HG03575 (cell line): Measurements from ENCODE around the gene CFAP221.
"Not testable (repeated sequence)": the region's sequence is repeated elsewhere in the genome, so short reads cannot be mapped to it uniquely, and the experiment has no call there.

ENCODE experiments used
- ATAC-seq: cut with Tn5 transposase; IDR thresholded peaks from one replicate; pipeline ENCODE4 v1.9.1; 2021; ENCODE audit not compliant: unreplicated experiment, insufficient number of reproducible peaks, low FRiP score; ENCODE audit errors: extremely low read depth

The CFAP221 gene

GRCh38 chr2:119579424-119580295 lies 35.4 kb downstream of the CFAP221 start:
- ATAC-seq = no peak

DNA sequence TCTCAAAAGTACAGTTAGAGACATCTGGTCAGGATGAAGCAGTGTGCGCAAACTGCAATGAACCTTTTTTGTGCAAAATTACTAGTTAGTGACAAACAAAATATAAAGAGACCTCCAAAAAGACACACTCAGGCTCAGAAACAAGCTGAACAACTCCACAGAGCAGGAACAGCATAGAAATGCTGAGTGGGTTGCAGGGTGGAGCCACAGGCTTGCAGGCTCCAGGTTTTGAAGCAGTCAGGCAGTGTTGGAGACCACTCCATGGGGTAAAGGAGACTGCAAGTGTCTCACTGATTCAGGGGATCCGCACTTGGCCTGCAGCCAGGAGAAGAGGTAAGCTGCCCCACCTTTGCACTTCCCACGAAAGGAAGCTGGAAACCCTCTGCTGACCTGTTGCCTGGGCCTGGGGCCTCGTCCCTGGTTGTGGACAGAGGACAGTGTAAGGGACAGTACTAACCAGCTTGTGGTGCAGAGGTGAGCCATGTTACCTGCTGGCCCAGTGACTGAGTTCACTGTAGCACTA lies 36.4 kb downstream of the CFAP221 start:
- ATAC-seq = no peak

GRCh38 chr2:119583291-119583690 lies 39.0 kb downstream of the CFAP221 start:
- no peak for ATAC-seq

- ATAC-seq = no peak
These were observed 40.2 kb downstream of the CFAP221 start for GRCh38 chr2:119584469-119584868.

- no peak for ATAC-seq
These were observed 41.8 kb downstream of the CFAP221 start for GRCh38 chr2:119586085-119586484.

DNA sequence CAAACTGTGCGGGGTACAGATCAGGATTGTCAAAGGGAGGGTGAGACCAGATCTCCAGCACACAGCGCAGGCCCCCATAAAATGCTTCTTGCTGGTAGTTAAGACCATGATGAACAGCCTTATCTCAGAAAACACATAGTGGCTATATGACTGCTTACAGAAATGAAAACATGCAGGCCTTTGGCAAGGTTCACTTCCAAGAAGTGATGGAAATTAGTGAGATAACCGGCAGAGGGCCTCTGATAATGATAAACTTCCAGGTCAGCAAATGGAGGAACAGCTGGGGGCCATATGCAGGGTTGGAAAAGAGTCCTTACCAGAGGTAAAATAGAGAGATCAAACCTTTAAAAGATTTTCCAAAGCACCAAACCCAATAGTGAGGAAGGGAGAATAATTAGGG lies 46.6 kb downstream of the CFAP221 start:
- no peak for ATAC-seq

DNA sequence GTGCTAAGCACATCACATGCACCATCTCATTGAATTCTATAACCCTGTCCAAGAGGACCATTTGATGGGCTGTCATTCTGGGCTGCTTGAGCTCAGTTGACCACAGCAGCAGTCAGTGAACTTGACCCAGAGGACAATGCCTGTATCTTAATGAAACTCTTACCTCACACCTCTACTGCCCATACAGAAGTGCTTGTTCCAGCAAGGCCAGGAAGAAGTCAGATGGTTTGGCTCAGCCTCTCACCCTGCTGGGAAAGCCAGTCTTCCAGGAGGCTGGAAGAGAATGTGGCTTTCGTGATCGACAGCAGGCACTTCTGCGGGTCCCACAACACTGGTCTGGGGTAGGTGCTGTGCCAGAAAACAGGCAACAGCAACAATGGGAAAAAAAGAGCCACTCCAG lies 47.3 kb downstream of the CFAP221 start:
- no peak for ATAC-seq

GRCh38 chr2:119592436-119592835 lies 48.2 kb downstream of the CFAP221 start:
- no peak for ATAC-seq

GRCh38 chr2:119596638-119597037 lies 52.4 kb downstream of the CFAP221 start:
- no peak for ATAC-seq

DNA sequence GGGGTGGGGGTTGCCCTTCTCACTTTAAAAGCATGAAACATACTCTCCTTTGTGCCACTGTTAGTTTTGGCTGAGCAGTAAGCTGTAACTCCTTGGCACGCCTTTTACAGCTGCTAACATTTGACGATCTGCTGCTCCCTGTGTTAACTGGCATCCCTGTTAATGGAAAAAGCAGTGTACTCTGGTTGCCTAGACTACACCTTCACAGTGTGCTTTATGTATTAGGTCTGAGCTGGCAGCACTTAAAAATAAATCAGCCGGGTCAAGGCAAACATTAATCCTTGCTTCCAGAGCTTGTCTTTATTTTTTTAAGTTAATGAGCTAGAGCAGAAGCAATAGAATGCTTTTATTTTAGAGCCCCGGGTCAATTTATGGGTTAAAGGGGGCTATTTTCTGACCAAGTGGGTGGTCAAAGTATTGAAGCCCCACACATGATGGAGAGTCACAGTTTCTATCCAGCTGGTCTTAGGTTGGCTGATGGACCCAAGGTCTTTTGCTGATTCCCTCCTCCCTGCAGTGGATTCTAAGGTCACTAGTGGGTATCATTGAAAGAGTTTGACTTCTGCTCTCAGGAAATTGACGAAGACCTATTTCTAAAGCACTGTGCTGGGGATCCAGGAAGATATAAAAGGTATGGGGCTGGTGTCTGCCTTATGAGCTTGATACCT lies 54.5 kb downstream of the CFAP221 start:
- ATAC-seq = no peak

GRCh38 chr2:119599384-119599783 lies 55.1 kb downstream of the CFAP221 start:
- no peak for ATAC-seq

DNA sequence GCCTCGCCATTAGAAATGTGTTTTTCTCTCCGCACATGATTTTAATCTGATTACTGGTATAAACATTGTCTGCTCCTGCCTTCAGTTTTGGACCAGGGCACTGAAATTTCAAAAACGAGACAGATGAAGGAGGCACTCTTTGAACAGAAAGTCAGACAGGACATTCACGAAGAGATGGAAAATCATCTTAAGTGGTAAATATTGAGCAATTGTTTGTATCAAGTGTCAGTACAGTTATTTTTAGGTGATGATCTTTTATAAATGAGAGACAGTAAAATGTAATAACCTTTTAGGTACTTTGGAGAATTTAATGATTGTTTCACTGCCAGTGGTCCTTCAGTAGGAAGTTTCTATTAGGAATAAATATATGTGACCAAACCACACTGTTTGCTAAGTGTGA lies 60.8 kb downstream of the CFAP221 start:
- ATAC-seq = no peak

DNA sequence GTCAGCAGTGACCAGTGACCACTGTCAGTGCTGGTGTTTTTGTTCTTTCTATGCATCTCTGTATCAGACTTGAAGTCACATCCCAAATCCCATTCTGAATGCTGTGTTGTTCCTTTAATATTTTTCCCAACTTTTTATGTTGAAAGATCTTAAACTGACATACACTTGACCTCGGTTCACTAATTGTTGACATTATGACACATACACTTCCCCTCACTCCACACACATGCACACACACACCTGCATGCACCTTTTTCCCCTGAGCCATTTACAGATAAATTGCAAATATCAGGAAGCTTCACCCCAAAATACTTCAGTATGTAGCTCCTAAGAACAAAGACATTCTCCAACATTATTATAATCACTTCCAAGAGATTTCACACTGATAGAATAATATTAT lies 62.4 kb downstream of the CFAP221 start:
- ATAC-seq = no peak

- ATAC-seq = no peak
These were observed 64.3 kb downstream of the CFAP221 start for GRCh38 chr2:119608553-119608952.

GRCh38 chr2:119609337-119609736 lies 65.1 kb downstream of the CFAP221 start:
- no peak for ATAC-seq

DNA sequence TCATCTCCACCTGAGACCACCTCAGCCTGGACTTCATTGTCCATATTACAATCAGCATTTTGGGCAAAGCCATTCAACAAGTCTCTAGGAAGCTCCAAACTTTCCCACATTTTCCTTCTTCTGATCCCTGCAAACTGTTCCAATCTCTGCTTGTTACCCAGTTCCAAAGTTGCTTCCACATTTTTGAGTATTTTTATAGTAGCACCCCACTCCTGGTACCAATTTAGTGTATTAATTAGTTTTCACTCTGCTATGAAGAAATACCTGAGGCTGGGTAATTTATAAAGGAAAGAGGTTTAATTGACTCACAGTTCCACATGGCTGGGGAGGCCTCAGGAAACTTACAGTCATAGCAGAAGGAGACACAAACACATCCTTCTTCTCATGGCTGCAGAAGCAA lies 69.9 kb downstream of the CFAP221 start:
- ATAC-seq = not testable (repeated sequence)

- no peak for ATAC-seq
These were observed 72.2 kb downstream of the CFAP221 start for GRCh38 chr2:119616421-119616820.

- no peak for ATAC-seq
These were observed 73.2 kb downstream of the CFAP221 start for GRCh38 chr2:119617455-119617854.

DNA sequence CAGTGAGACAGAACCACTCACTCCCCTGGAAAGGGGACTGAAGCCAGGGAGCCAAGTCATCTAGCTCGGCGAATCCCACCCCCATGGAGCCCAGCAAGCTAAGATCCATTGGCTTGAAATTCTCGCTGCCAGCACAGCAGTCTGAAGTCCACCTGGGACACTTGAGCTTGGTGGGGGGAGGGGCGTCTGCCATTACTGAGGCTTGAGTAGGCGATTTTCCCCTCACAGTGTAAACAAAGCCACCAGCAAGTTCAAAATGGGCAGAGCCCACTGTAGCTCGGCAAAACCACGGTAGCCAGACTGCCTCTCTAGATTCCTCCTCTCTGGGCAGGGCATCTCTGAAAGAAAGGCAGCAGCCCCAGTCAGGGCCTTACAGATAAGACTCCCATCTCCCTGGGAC lies 74.5 kb downstream of the CFAP221 start:
- not testable (repeated sequence) for ATAC-seq

- no peak for ATAC-seq
These were observed 81.0 kb downstream of the CFAP221 start for GRCh38 chr2:119625226-119625625.
